Thoracic aorta (tissue), 2 donors: ENCODE data around the gene BSN. TPM values are rescaled to one million over a fixed set of nuclear protein-coding genes. Genes with fewer than 3 reads are reported as not detected.

Experiments
- ATAC-seq: fragments of 150-250 bp; one replicate; pipeline ENCODE4 v1.8.0; 2017; ENCODE audit warnings: low read depth; ENCODE audit not compliant: insufficient number of reproducible peaks, low FRiP score
- DNase-seq: peaks from one replicate; pipeline ENCODE4 v3.0.0-alpha.2; 2020; ENCODE audit warnings: low spot score
- H3K27ac ChIP-seq, 2 donors: fragments of 200-600 bp; sonication (generic); 1 replicate in 1 of 2; 2 replicates in 1 of 2; pipeline ENCODE4 v1.5.1; 2016; ENCODE audit warnings: mild to moderate bottlenecking in 2 of 2, moderate library complexity in 2 of 2
- H3K27me3 ChIP-seq: fragments of 200-600 bp; sonication (generic); replicated peaks from 2 replicates; pipeline ENCODE4 v1.6.0; 2016; ENCODE audit warnings: mild to moderate bottlenecking; ENCODE audit not compliant: insufficient read depth
- H3K36me3 ChIP-seq: fragments of 200-600 bp; sonication (generic); one replicate; pipeline ENCODE4 v1.5.1; 2016
- H3K4me1 ChIP-seq, 2 donors: fragments of 200-600 bp; sonication (generic); 1 replicate in 1 of 2; 2 replicates in 1 of 2; pipeline versions ENCODE4 v1.5.1 to v1.6.0; 2016; ENCODE audit warnings: low read depth in 2 of 2, mild to moderate bottlenecking in 1 of 2; ENCODE audit not compliant: control insufficient read depth in 1 of 2
- H3K4me3 ChIP-seq: fragments of 200-600 bp; sonication (generic); 2 replicates; pipeline ENCODE4 v1.5.1; 2016; ENCODE audit warnings: mild to moderate bottlenecking
- H3K9me3 ChIP-seq: fragments of 200-600 bp; sonication (generic); 2 replicates; pipeline ENCODE4 v1.5.1; 2016
- total RNA-seq, 2 donors: library from RNA; depleted of rRNA; stranded (reverse); fragments of >200 nt; gene quantifications; one replicate each; pipeline versions ENCODE4 v1.1.0 to v1.2.3, GENCODE V29; 2016
- TF ChIP-seq, protein P1 (sequence below): fragments of 200-600 bp; sonication (generic); IDR thresholded peaks from one replicate; pipeline ENCODE4 v1.5.1; 2019; ENCODE audit warnings: antibody characterized with exemption

BSN gene
- total RNA-seq, 2 donors from 2014 or later = 0.27 to 0.35 TPM

DNA sequence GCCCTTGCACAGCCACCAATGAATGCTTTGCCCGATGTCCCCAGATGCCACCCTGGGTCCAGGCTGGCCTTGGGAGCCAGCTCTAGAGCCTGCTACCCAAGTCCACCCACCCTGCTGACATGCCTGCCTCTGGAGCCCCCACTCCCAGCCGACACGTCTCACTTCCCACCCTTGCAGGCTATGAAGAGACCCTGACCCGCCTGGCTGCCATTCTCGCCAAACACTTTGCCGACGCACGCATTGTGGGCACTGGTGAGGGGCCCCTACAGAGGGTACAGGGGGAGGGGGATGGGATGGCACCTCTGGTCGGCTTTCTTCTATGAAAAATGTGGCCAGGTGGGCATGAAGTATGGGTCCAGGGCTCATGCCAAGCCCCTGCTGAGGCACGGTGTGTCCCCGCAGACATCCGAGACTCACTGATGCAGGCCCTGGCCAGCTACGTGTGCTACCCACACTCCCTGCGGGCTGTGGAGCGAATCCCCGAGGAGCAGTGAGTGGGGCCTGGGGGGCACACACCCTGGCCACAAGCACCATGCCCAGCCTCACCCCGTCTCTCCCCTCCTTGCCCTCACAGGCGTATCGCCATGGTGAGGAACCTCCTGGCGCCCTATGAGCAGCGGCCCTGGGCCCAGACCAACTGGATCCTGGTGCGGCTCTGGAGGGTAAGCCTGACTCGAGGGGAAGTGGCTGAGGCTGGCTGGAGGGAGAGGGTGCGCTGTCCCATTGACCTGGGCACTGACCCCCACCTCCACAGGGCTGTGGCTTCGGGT lies 159.2 kb downstream of the BSN start:
- peaks cover 30% of the 10 kb centered on the region for H3K36me3 ChIP-seq
- ATAC-seq (no peak), DNase-seq (no peak)

DNA sequence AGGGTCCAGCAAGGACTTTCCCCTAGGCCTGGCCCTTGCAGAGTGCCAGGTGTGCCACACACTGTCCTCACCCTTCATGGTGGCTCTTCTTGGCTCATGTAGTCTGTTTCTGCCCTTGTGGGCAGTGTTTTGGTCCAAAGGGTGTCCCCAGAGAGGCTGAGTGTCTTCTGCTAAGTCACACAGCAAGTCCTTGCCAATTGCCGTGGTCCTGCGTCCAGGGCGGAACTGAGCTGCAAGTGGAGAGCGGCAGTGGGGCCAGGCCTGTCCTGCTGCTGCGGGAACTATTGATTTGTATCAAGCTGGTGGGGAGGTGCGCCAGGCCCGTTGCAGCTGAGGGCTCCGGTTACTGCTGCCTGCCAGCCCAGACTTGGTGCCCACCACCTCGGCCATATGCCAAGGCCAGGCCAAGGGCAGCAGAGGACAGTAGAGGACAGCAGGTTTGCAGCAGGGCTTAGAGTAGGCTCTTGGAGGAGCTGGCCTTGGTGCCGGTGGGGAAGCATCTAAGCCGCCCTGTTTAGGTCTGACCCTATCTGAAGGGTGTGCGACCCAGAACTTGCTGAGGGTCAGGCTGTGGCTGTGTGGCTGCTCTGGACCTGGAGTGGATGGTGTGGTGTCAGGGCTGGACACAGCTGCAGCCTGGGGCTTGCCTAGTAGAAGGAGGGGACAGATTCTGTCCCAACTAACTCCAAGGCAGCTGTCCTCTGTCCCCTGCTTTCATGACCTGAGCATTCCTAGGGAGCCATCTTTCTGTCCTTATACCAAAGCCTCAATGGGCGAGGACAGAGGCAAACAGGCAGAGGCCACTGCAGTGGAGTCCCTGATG lies 160.7 kb downstream of the BSN start:
- TF ChIP-seq, protein P1, sequence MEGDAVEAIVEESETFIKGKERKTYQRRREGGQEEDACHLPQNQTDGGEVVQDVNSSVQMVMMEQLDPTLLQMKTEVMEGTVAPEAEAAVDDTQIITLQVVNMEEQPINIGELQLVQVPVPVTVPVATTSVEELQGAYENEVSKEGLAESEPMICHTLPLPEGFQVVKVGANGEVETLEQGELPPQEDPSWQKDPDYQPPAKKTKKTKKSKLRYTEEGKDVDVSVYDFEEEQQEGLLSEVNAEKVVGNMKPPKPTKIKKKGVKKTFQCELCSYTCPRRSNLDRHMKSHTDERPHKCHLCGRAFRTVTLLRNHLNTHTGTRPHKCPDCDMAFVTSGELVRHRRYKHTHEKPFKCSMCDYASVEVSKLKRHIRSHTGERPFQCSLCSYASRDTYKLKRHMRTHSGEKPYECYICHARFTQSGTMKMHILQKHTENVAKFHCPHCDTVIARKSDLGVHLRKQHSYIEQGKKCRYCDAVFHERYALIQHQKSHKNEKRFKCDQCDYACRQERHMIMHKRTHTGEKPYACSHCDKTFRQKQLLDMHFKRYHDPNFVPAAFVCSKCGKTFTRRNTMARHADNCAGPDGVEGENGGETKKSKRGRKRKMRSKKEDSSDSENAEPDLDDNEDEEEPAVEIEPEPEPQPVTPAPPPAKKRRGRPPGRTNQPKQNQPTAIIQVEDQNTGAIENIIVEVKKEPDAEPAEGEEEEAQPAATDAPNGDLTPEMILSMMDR = no peak
- H3K27ac ChIP-seq = no peak overlapping the region
- peaks cover 7 to 12% of the 10 kb centered on the region in 2 donors for H3K4me1 ChIP-seq
- no peaks in the 10 kb centered on the region for H3K9me3 ChIP-seq
- H3K27me3 ChIP-seq = no peaks in the 10 kb centered on the region
- DNase-seq (no peak), ATAC-seq (no peak)
- H3K36me3 ChIP-seq = peaks cover 30% of the 10 kb centered on the region
- no peak overlapping the region for H3K4me3 ChIP-seq

More for the DNA sequence above, 159.2 kb downstream of the BSN start:
- Histone ChIP-seq H3K27ac (no peak overlapping the region), H3K4me1 (peaks cover under 1 to 2% of the 10 kb centered on the region in 2 donors), H3K4me3 (no peak overlapping the region), H3K9me3 (no peaks in the 10 kb centered on the region), H3K27me3 (no peaks in the 10 kb centered on the region)
- TF ChIP-seq, protein P1 = no peak

DNA sequence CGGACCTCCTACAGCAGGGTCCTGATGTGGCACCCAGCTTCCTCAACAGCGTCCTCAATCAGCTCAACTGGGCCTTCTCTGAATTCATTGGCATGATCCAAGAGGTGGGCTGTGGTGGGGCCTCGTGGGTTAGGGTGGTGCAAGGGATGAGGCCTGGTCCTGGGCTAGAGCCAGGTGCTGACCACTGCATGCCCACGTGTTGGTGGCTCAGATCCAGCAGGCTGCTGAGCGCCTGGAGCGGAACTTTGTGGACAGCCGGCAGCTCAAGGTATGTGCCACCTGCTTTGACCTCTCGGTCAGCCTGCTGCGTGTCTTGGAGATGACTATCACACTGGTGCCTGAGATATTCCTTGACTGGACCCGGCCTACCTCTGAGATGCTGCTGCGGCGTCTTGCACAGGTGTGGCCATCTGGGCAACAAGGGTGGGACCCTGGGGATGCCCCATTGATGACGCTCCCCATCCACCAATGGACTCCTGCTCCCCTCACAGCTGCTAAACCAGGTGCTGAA lies 161.4 kb downstream of the BSN start:
- no peak for ATAC-seq
- Histone ChIP-seq H3K27me3 (no peaks in the 10 kb centered on the region), H3K4me1 (peaks cover 7 to 18% of the 10 kb centered on the region in 2 donors), H3K27ac (no peak overlapping the region), H3K36me3 (peaks cover 30% of the 10 kb centered on the region), H3K4me3 (no peak overlapping the region), H3K9me3 (no peaks in the 10 kb centered on the region)
- DNase-seq = no peak
- TF ChIP-seq, protein P1 = no peak

DNA sequence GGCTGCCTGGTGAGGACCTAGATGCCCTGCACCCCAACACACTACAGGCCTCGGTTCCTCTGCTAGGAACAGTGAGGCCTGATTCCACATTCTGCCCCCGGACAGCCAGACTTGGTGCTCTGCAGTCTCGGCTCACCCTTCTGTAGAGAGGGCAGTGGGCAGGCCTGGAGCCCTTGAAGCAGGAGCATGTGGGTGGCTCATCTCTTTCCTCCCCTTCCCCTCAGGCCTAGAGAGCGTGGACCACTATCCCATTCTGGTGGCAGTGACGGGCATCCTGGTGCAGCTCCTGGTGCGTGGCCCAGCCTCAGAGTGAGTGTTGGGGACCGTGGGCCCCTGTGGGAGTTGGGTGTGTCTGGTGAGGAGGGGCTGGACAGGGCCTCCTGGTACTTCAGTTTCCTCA lies 161.9 kb downstream of the BSN start:
- Histone ChIP-seq H3K27me3 (no peaks in the 10 kb centered on the region), H3K4me3 (no peak overlapping the region), H3K4me1 (peaks cover 7 to 18% of the 10 kb centered on the region in 2 donors), H3K27ac (no peak overlapping the region), H3K36me3 (peaks cover 28% of the 10 kb centered on the region), H3K9me3 (no peaks in the 10 kb centered on the region)
- DNase-seq (no peak), ATAC-seq (no peak)
- TF ChIP-seq, protein P1 = no peak

DNA sequence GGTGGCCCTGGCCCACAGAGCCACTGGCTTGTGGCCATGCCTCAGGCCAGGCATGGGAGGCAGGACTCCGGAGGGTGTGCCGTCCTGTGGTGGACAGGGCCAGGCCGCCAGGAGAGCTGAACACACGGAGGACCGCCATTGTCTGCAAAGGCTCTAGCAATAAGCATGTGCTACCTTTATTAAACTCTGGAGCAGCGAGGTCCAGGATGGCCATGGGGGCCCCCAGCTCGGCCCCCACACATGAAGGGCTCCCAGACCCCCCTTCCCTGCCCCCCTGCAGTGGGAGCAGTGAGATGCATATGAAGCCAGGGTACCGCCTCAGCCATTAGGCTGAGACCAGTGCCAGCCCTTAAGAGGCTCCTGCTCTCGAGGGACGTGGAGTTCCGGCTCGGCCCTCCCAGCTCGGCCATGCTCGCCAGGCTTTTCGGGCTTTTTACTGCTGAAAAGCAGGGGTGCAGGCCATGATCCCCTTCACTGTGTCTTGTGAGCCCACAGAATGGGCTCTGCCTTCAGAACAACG lies 162.5 kb downstream of the BSN start:
- no peaks in the 10 kb centered on the region for H3K9me3 ChIP-seq
- H3K27me3 ChIP-seq = no peaks in the 10 kb centered on the region
- H3K4me3 ChIP-seq = no peak overlapping the region
- ATAC-seq (no peak), DNase-seq (no peak)
- no peak overlapping the region for H3K27ac ChIP-seq
- peaks cover 28% of the 10 kb centered on the region for H3K36me3 ChIP-seq
- TF ChIP-seq, protein P1 = no peak
- H3K4me1 ChIP-seq = peaks cover 7 to 18% of the 10 kb centered on the region in 2 donors
